ENCODE results near the gene FAP. TPM values are rescaled to one million over a fixed set of nuclear protein-coding genes. Genes with fewer than 3 reads are reported as not detected.

FAP gene
- total RNA-seq, 1 experiment from 2014 or later, result not detected

- Mint-ChIP-seq H3K36me3 (no peaks in the 10 kb centered on the region), H3K9me3 (no peaks in the 10 kb centered on the region), H3K27me3 (ENCODE audit: low read depth) (no peaks in the 10 kb centered on the region), H3K4me3 (no peak overlapping the region), H3K27ac (no peak overlapping the region), H3K4me1 (peaks cover 10% of the 10 kb centered on the region)
- DNase-seq (ENCODE audit: low spot score), result no peak
- TF ChIP-seq GABPB1 (CRISPR knock-in tag; IDR thresholded peaks at IDR 0.05) (no peak), ATF3 (CRISPR knock-in tag; conservative IDR thresholded peaks at IDR 0.05) (no peak), E2F5 (CRISPR knock-in tag; IDR thresholded peaks at IDR 0.05) (no peak), HMGXB4 (CRISPR knock-in tag; IDR thresholded peaks at IDR 0.05) (no peak), ERG (CRISPR knock-in tag; IDR thresholded peaks at IDR 0.05) (no peak), SOX15 (CRISPR knock-in tag; IDR thresholded peaks at IDR 0.05) (no peak), FOXK1 (CRISPR knock-in tag; IDR thresholded peaks at IDR 0.05) (no peak), TEAD1 (CRISPR knock-in tag; IDR thresholded peaks at IDR 0.05) (no peak), TCF7 (CRISPR knock-in tag; IDR thresholded peaks at IDR 0.05; ENCODE audit: low read depth) (no peak), EMX1 (CRISPR knock-in tag; IDR thresholded peaks at IDR 0.05) (no peak), HMGA2 (CRISPR knock-in tag; IDR thresholded peaks at IDR 0.05) (no peak), JUN (CRISPR knock-in tag; IDR thresholded peaks at IDR 0.05) (no peak), MAX (CRISPR knock-in tag; IDR thresholded peaks at IDR 0.05) (no peak), USF1 (CRISPR knock-in tag; IDR thresholded peaks at IDR 0.05) (no peak), SMAD3 (CRISPR knock-in tag; IDR thresholded peaks at IDR 0.05; ENCODE audit: borderline replicate concordance) (no peak), ZNF396 (CRISPR knock-in tag; IDR thresholded peaks at IDR 0.05; ENCODE audit: borderline replicate concordance) (no peak)
- TF ChIP-seq, protein P1, sequence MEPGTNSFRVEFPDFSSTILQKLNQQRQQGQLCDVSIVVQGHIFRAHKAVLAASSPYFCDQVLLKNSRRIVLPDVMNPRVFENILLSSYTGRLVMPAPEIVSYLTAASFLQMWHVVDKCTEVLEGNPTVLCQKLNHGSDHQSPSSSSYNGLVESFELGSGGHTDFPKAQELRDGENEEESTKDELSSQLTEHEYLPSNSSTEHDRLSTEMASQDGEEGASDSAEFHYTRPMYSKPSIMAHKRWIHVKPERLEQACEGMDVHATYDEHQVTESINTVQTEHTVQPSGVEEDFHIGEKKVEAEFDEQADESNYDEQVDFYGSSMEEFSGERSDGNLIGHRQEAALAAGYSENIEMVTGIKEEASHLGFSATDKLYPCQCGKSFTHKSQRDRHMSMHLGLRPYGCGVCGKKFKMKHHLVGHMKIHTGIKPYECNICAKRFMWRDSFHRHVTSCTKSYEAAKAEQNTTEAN (CRISPR knock-in tag; IDR thresholded peaks at IDR 0.05), result no peak
- POLR2A ChIA-PET, result no interaction called here
- CTCF ChIA-PET, result interaction anchor here (3.7 kb wide), 1 partner anchor 148 kb away, joined by 12 read pairs; no protein-coding TSS in a partner anchor
- no peak for ATAC-seq
These were observed 93.8 kb downstream of the FAP start for GRCh38 chr2:162149466-162149865.

DNA sequence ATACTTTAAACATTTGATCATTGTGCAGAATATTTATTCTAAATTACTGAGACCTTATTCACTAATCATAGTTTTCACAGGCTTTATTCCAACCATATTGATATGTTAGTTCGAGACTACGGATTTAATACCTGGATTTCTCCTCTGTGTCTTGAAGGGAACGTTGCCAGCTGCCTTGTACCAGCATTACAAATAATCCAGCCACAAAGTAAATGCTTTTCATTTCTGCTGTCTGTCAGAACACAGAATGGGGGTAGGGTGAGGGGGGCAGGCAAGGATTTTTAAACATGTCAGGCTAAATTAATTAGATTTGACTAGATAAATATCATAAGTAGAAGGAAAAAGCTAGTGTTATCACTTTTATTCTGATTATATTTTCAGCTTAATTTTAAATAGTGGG lies 94.3 kb downstream of the FAP start:
- H3K27me3 Mint-ChIP-seq (ENCODE audit: low read depth), result no peaks in the 10 kb centered on the region
- ChIA-PET POLR2A (no interaction called here), CTCF (interaction anchor here (1.1 to 3.7 kb wide), 2 partner anchors 149 to 562 kb away, joined by 3 to 12 read pairs; no protein-coding TSS in a partner anchor)
- DNase-seq (ENCODE audit: low spot score) (no peak), ATAC-seq (no peak)
- no peak overlapping the region for H3K4me3 Mint-ChIP-seq
- no peaks in the 10 kb centered on the region for H3K36me3 Mint-ChIP-seq
- H3K27ac Mint-ChIP-seq, result no peak overlapping the region
- TF ChIP-seq ETV6 (CRISPR knock-in tag; IDR thresholded peaks at IDR 0.05), result no peak
- TF ChIP-seq, protein P2, sequence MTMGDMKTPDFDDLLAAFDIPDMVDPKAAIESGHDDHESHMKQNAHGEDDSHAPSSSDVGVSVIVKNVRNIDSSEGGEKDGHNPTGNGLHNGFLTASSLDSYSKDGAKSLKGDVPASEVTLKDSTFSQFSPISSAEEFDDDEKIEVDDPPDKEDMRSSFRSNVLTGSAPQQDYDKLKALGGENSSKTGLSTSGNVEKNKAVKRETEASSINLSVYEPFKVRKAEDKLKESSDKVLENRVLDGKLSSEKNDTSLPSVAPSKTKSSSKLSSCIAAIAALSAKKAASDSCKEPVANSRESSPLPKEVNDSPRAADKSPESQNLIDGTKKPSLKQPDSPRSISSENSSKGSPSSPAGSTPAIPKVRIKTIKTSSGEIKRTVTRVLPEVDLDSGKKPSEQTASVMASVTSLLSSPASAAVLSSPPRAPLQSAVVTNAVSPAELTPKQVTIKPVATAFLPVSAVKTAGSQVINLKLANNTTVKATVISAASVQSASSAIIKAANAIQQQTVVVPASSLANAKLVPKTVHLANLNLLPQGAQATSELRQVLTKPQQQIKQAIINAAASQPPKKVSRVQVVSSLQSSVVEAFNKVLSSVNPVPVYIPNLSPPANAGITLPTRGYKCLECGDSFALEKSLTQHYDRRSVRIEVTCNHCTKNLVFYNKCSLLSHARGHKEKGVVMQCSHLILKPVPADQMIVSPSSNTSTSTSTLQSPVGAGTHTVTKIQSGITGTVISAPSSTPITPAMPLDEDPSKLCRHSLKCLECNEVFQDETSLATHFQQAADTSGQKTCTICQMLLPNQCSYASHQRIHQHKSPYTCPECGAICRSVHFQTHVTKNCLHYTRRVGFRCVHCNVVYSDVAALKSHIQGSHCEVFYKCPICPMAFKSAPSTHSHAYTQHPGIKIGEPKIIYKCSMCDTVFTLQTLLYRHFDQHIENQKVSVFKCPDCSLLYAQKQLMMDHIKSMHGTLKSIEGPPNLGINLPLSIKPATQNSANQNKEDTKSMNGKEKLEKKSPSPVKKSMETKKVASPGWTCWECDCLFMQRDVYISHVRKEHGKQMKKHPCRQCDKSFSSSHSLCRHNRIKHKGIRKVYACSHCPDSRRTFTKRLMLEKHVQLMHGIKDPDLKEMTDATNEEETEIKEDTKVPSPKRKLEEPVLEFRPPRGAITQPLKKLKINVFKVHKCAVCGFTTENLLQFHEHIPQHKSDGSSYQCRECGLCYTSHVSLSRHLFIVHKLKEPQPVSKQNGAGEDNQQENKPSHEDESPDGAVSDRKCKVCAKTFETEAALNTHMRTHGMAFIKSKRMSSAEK (CRISPR knock-in tag; IDR thresholded peaks at IDR 0.05; ENCODE audit: borderline replicate concordance), result no peak
- no peak for TF ChIP-seq IRF2 (CRISPR knock-in tag; IDR thresholded peaks at IDR 0.05; ENCODE audit: borderline replicate concordance, low read depth)
- TF ChIP-seq NFATC4 (CRISPR knock-in tag; IDR thresholded peaks at IDR 0.05), result no peak
- TF ChIP-seq FOXK1 (CRISPR knock-in tag; IDR thresholded peaks at IDR 0.05), result no peak
- no peak for TF ChIP-seq NR1H2 (CRISPR knock-in tag; IDR thresholded peaks at IDR 0.05)
- no peak for TF ChIP-seq OVOL2 (CRISPR knock-in tag; IDR thresholded peaks at IDR 0.05; ENCODE audit: borderline replicate concordance)
- TF ChIP-seq KAT7 (CRISPR knock-in tag; IDR thresholded peaks at IDR 0.05; ENCODE audit: borderline replicate concordance), result no peak
- TF ChIP-seq NR2C2 (CRISPR knock-in tag; IDR thresholded peaks at IDR 0.05), result no peak
- TF ChIP-seq ZNF121 (CRISPR knock-in tag; IDR thresholded peaks at IDR 0.05), result no peak
- no peak for TF ChIP-seq ZNF219 (CRISPR knock-in tag; IDR thresholded peaks at IDR 0.05; ENCODE audit: borderline replicate concordance)
- no peaks in the 10 kb centered on the region for H3K9me3 Mint-ChIP-seq
- peaks cover 10% of the 10 kb centered on the region for H3K4me1 Mint-ChIP-seq

Measured in WTC11 (cell line).